Adrenal gland (tissue), 12 donors: Measurements from ENCODE around the gene CELF2. TPM values are rescaled to one million over a fixed set of nuclear protein-coding genes. Genes with fewer than 3 reads are reported as not detected.

Source experiments
- DNase-seq, 7 donors: peaks; one replicate each; pipeline ENCODE4 v3.0.0-alpha.2; 2019 to 2020
- H3K27ac ChIP-seq, 5 donors: fragments of 200-600 bp; sonication (generic) in 4 of 5; 1 replicate in 3 of 5; 2 replicates in 2 of 5; pipeline versions ENCODE4 v1.5.1 to v1.8.0; 2016 to 2020; ENCODE audit warnings: mild to moderate bottlenecking in 1 of 5
- H3K27me3 ChIP-seq: fragments of 200-600 bp; 2 replicates; pipeline ENCODE4 v1.8.0; 2021
- H3K36me3 ChIP-seq, 2 donors: fragments of 200-600 bp; replicated peaks in 1 of 2; 1 replicate in 1 of 2; 2 replicates in 1 of 2; pipeline versions ENCODE4 v1.5.1 to v1.8.0; 2018 to 2022
- H3K4me1 ChIP-seq, 2 donors: fragments of 200-600 bp; replicated peaks in 1 of 2; 1 replicate in 1 of 2; 2 replicates in 1 of 2; pipeline versions ENCODE4 v1.5.1 to v1.8.0; 2018 to 2021
- H3K4me3 ChIP-seq, 4 donors: fragments of 200-600 bp; sonication (generic) in 3 of 4; one replicate each; pipeline ENCODE4 v1.5.1; 2016 to 2018
- H3K9me3 ChIP-seq, 3 donors: fragments of 200-600 bp; sonication (generic) in 1 of 3; replicated peaks in 1 of 3; 1 replicate in 2 of 3; 2 replicates in 1 of 3; pipeline versions ENCODE4 v1.5.1 to v1.8.0; 2016 to 2021
- POLR2A ChIP-seq, 2 donors: fragments of 450-650 bp; IDR thresholded peaks; one replicate each; pipeline ENCODE4 v1.6.1; 2017; ENCODE audit warnings: antibody characterized with exemption in 2 of 2, mild to moderate bottlenecking in 2 of 2, moderate library complexity in 1 of 2
- WGBS, 4 donors: extraction: QIAGEN DNeasy Blood & Tissue Kit in 2 of 4; methylation state at CpG; one replicate each; pipeline versions ENCODE4 v1.1.5 to v1.1.7; 2013 to 2017; 5-methylcytosine and 5-hydroxymethylcytosine counted together
- intact Hi-C, 2 donors: fragments of 100-400 bp; cut with DNase I; formaldehyde crosslinking; loops; one replicate each; pipeline versions ENCODE4 v1.14.1 to v1.15.0; 2022 to 2023
- polyA plus RNA-seq, 3 donors: library from polyadenylated mRNA; stranded (reverse); fragments of 200-250 nt in 2 of 3; fragments of 350-450 nt in 1 of 3; fragmentation: Illumina TruSeq in 1 of 3; extraction: RNeasy Lipid Tissue Mini Kit (QIAGEN cat#74804) in 1 of 3; gene quantifications; one replicate each; pipeline ENCODE4 v1.2.3, GENCODE V29; 2013 to 2014
- total RNA-seq, 9 donors: library from RNA; depleted of rRNA in 4 of 9; stranded (reverse); fragments of >200 nt in 4 of 9; fragments of 120-200 nt in 1 of 9; fragmentation: NEBNext Ultra II Directional in 1 of 9; extraction: Animal tissue kit (Norgen Biotek cat#: 25700) in 1 of 9; gene quantifications; one replicate each; pipeline versions ENCODE4 v1.1.0 to v1.2.4, GENCODE V29; 2013 to 2023
- TF ChIP-seq, protein P1 (sequence below), 6 experiments: fragments of 450-650 bp in 4 of 6; fragments of 200-600 bp in 2 of 6; sonication (generic) in 1 of 6; IDR thresholded peaks; 1 replicate in 5 of 6; 2 replicates in 1 of 6; pipeline versions ENCODE4 v1.5.1 to v1.8.0; 2016 to 2021; ENCODE audit warnings: antibody characterized with exemption in 6 of 6, mild to moderate bottlenecking in 2 of 6, moderate library complexity in 1 of 6
- donor health status: healthy with polysubstance abuse.
- donor health status: Bipolar disorder and iron deficiency.
- donor health status: DM: yes; HTN: yes; CAD: no.
- donor health status: DM: no; HTN: no; CAD: no.
- donor health status: DM: no; HTN: no; CAD: no.
- donor health status: DM: yes; HTN: yes; CAD: no.

Gene CELF2
- total and polyA plus RNA-seq, 12 donors, result 2.7 to 26.0 (median 10.3) TPM

DNA sequence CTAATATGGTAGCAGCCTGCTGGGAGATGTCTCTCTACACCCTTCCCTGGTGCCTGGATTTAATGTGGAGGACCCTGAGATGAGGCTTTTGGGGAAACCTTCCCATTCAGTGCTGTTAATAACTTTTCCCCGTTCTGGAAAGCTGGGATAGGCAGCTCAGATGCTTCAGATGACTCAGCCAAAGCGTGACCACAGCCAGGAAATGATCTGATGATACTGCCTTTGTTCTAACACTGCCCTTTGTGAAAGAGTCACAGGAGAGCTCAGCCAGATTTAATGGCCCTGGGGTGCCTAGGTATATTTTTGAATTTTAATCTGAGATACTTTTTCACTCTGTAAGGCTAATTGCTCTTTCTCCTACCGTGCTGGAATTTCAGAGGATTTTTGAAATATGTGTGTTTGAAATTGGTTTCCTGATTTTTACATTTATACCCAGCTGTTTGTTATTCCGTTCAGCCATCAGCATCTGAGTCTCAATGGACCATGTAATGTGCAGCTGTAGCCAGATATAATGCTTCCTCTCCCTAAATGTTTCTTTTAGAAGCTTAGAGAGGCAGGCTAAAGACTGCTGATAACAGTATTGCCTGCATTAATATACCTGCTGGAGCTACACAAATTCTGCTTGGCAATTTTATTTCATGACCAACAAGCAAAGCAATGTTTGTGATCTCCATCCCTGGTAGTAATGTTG, 17.8 kb downstream of the CELF2 start:
- peak in 3 of 7 donors; percentile 13 to 52 (median 36) for DNase-seq
- Histone ChIP-seq H3K36me3 (no peaks in the 10 kb centered on the region), H3K4me1 (no peaks in the 10 kb centered on the region), H3K27ac (no peak overlapping the region), H3K27me3 (no peaks in the 10 kb centered on the region), H3K9me3 (no peaks in the 10 kb centered on the region), H3K4me3 (no peak overlapping the region)
- TF ChIP-seq POLR2A (IDR thresholded peaks at IDR 0.05), result no peak
- TF ChIP-seq, protein P1, sequence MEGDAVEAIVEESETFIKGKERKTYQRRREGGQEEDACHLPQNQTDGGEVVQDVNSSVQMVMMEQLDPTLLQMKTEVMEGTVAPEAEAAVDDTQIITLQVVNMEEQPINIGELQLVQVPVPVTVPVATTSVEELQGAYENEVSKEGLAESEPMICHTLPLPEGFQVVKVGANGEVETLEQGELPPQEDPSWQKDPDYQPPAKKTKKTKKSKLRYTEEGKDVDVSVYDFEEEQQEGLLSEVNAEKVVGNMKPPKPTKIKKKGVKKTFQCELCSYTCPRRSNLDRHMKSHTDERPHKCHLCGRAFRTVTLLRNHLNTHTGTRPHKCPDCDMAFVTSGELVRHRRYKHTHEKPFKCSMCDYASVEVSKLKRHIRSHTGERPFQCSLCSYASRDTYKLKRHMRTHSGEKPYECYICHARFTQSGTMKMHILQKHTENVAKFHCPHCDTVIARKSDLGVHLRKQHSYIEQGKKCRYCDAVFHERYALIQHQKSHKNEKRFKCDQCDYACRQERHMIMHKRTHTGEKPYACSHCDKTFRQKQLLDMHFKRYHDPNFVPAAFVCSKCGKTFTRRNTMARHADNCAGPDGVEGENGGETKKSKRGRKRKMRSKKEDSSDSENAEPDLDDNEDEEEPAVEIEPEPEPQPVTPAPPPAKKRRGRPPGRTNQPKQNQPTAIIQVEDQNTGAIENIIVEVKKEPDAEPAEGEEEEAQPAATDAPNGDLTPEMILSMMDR (IDR thresholded peaks at IDR 0.05), result no peak
- 44 to 56% (median 53%) methylated on average over 4 of the region's 4 CpGs for WGBS, 4 donors
- intact Hi-C loops, result no loop called here

DNA sequence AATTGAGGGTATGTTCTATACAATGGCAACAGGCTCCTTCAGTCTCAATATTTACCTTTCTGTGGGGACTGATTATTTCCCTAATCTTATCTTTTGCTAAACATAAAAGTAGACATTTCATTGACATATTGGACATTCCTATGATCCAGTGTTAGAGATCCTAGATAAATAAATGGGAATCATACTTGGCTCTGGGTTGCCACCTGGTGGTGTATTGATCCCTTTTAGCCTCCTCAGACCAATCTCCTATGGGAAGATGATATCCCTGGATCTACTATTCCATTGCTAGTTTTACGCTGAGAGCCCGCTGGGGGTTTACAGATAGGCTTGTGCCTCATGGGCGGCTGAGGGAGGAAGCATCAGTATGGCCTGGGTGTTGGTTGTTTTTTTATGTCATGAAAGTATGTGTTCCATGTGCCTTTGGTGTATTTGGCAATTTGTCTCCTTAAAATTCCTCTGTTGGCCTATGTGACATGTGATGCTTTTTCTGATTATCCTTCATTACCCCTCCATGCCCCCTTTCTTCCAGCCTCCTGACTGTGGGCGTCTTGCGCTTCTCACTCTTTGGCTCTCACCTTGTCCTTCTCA, 18.8 kb downstream of the CELF2 start:
- WGBS, 4 donors, result 58 to 61% (median 60%) methylated on average over 5 of the region's 5 CpGs
- Histone ChIP-seq H3K4me1 (no peaks in the 10 kb centered on the region), H3K4me3 (no peak overlapping the region), H3K27ac (no peak overlapping the region), H3K27me3 (no peaks in the 10 kb centered on the region), H3K9me3 (no peaks in the 10 kb centered on the region), H3K36me3 (no peaks in the 10 kb centered on the region)
- TF ChIP-seq, protein P1 (IDR thresholded peaks at IDR 0.05), result peak; percentile 25 to 58 (median 51)
- TF ChIP-seq POLR2A (IDR thresholded peaks at IDR 0.05), result no peak
- intact Hi-C loops, result no loop called here
- peak; percentile 29 to 69 (median 53) for DNase-seq

DNA sequence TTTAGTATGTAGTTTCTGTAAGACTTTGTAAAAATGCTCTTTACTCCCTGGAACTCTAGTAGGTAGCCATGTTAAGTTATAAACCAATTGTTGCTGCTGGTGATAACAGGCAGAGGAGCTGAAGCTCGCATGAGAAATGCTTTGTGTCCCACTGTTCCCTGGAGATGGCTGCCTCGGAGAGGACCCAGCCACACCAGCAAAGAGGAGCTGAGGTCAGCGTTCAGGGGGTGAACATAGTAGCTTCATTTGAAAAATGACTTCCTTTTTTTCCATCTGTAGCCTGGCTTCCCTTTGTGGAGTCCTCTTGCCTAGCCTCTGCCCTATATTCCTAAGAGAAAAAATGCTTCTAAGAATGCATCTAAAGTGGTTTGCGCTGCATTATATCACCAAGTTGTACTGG, 20.3 kb downstream of the CELF2 start:
- Histone ChIP-seq H3K27me3 (no peaks in the 10 kb centered on the region), H3K4me1 (no peaks in the 10 kb centered on the region), H3K9me3 (no peaks in the 10 kb centered on the region), H3K27ac (no peak overlapping the region), H3K4me3 (no peak overlapping the region), H3K36me3 (no peaks in the 10 kb centered on the region)
- DNase-seq, result peak in 1 of 7 donors; percentile 16
- WGBS, 4 donors, result 51 to 62% (median 56%) methylated on average over 4 of the region's 4 CpGs
- intact Hi-C loops, result no loop called here
- TF ChIP-seq POLR2A (IDR thresholded peaks at IDR 0.05), result no peak
- TF ChIP-seq, protein P1 (IDR thresholded peaks at IDR 0.05), result no peak

DNA sequence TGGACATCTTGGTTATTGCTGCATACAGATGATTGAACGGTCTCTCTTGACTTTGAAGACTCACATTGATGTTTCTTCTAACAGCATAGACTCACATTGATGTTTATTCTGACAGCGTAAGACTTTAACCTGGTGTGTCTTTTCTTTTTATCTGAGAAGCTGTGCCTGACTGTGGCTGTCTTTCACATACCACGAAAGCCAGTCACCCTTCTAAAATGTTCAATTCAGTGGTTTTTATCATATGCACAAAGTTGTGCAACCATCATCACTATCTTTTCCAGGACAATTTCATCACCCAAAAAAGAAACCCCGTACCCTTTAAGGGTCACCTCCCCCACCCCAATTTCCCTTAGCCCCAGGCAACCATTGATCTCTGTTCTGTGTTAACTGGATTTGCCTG, 24.7 kb downstream of the CELF2 start:
- no peak for DNase-seq
- H3K27me3 ChIP-seq, result no peaks in the 10 kb centered on the region
- 71 to 80% (median 75%) methylated on average over 4 of the region's 4 CpGs for WGBS, 4 donors
- no peak overlapping the region for H3K4me3 ChIP-seq
- H3K4me1 ChIP-seq, result no peaks in the 10 kb centered on the region
- TF ChIP-seq, protein P1 (IDR thresholded peaks at IDR 0.05), result no peak
- TF ChIP-seq POLR2A (IDR thresholded peaks at IDR 0.05), result no peak
- no peaks in the 10 kb centered on the region for H3K36me3 ChIP-seq
- H3K9me3 ChIP-seq, result no peaks in the 10 kb centered on the region
- no peak overlapping the region for H3K27ac ChIP-seq
- intact Hi-C loops, result no loop called here
